Measurements from ENCODE around the gene ARHGAP6. TPM values are rescaled to one million over a fixed set of nuclear protein-coding genes. Genes with fewer than 3 reads are reported as not detected.
A peak's percentile ranks its signal among the peaks of the same experiment; 100 is the strongest.

ARHGAP6 gene
- total and polyA plus RNA-seq, 2 donors (not counting 3 experiments of a cell fraction or from before 2014, with no cell fraction given), result 0.69 to 0.83 TPM

- DNase-seq (ENCODE audit: low read depth, low spot score), result peak; percentile 55
- Histone ChIP-seq H3K9ac (replicated peaks; ENCODE audit: extremely low read depth, insufficient read depth, low read length) (no peak overlapping the region), H3K9me1 (replicated peaks; ENCODE audit: control insufficient read depth, extremely low read depth, insufficient read depth, low read length) (no peaks in the 10 kb centered on the region), H3K4me1 (ENCODE audit: control insufficient read depth, extremely low read depth, insufficient read depth, low read length) (peaks cover 14% of the 10 kb centered on the region), H3K4me2 (ENCODE audit: insufficient read depth, low read length) (peak overlapping the region; percentile 16), H4K20me1 (replicated peaks; ENCODE audit: control insufficient read depth, extremely low read depth, insufficient read depth, low read length) (no peaks in the 10 kb centered on the region), H2AFZ (ENCODE audit: low read depth, low read length) (no peak overlapping the region), H3K4me3 (replicated peaks in 1 of 3; ENCODE audit: insufficient read depth in 1 of 3, low read depth in 1 of 3, low read length in 3 of 3) (no peak overlapping the region), H3K36me3 (ENCODE audit: control insufficient read depth in 2 of 2, extremely low read depth in 1 of 2, insufficient read depth in 2 of 2, low read length in 2 of 2) (no peaks in the 10 kb centered on the region), H3K27ac (ENCODE audit: insufficient read depth, low read depth, low read length) (peak overlapping the region; percentile 47), H3K9me3 (replicated peaks; ENCODE audit: control insufficient read depth, insufficient read depth, low read length) (no peaks in the 10 kb centered on the region), H3K79me2 (ENCODE audit: control insufficient read depth, insufficient read depth, low read length) (no peaks in the 10 kb centered on the region), H3K27me3 (ENCODE audit: control insufficient read depth in 2 of 2, insufficient read depth in 2 of 2, low read length in 2 of 2) (no peaks in the 10 kb centered on the region)
- peak; percentile 56 for TF ChIP-seq FOS (IDR thresholded peaks at IDR 0.05; ENCODE audit: borderline replicate concordance, insufficient read depth, low read length)
- peak; percentile 53 for TF ChIP-seq POLR2AphosphoS5 (IDR thresholded peaks at IDR 0.05; ENCODE audit: insufficient read depth, low read depth, low read length)
- no peak for TF ChIP-seq EZH2 (IDR thresholded peaks at IDR 0.05; ENCODE audit: borderline replicate concordance, low read depth, low read length, severe bottlenecking)
- TF ChIP-seq MYC (IDR thresholded peaks at IDR 0.05; ENCODE audit: low read depth, low read length), result no peak
- no peak for TF ChIP-seq CTCF (IDR thresholded peaks at IDR 0.05; ENCODE audit: extremely low read depth in 1 of 2, insufficient read depth in 1 of 2, low read depth in 1 of 2, low read length in 2 of 2)
- no peak for TF ChIP-seq MAX (IDR thresholded peaks at IDR 0.05; ENCODE audit: insufficient read depth, insufficient read length)
- TF ChIP-seq JUN (IDR thresholded peaks at IDR 0.05; ENCODE audit: borderline replicate concordance, insufficient read depth, insufficient read length, low read depth), result peak; percentile 34
- TF ChIP-seq GATA2 (IDR thresholded peaks at IDR 0.05; ENCODE audit: insufficient read depth, insufficient read length, low read depth, low read length), result peak; percentile 96
- no peak for TF ChIP-seq POLR2A (IDR thresholded peaks at IDR 0.05; ENCODE audit: low read depth, low read length)
- FAIRE-seq, result peak; percentile 91
- ChIA-PET CTCF (interaction anchor here (1.0 to 1.4 kb wide), 4 partner anchors 14 to 26 kb away, joined by 3 to 4 read pairs (median 3); no protein-coding TSS in a partner anchor), POLR2A (no interaction called here)
- dilution Hi-C loops (cut with MboI; ENCODE audit: extremely low pct_ligation_motif_present, low sequenced_read_pairs) (no loop called here), intact Hi-C loops (cut with micrococcal nuclease) (loop anchor here (1.0 to 5.0 kb wide), 3 partner anchors 26 to 226 kb away; no protein-coding TSS in a partner anchor)
- no TSS peak for BruUV-seq (replicated peaks)
Observed at GRCh38 chrX:11367609-11368430, 297.9 kb downstream of the ARHGAP6 start.
